ENCODE measurements around the gene DOC2A. TPM values are rescaled to one million over a fixed set of nuclear protein-coding genes. Genes with fewer than 3 reads are reported as not detected.

The DOC2A gene
- total and polyA plus RNA-seq, 8 donors = 0.77 to 5.1 (median 2.9) TPM

DNA sequence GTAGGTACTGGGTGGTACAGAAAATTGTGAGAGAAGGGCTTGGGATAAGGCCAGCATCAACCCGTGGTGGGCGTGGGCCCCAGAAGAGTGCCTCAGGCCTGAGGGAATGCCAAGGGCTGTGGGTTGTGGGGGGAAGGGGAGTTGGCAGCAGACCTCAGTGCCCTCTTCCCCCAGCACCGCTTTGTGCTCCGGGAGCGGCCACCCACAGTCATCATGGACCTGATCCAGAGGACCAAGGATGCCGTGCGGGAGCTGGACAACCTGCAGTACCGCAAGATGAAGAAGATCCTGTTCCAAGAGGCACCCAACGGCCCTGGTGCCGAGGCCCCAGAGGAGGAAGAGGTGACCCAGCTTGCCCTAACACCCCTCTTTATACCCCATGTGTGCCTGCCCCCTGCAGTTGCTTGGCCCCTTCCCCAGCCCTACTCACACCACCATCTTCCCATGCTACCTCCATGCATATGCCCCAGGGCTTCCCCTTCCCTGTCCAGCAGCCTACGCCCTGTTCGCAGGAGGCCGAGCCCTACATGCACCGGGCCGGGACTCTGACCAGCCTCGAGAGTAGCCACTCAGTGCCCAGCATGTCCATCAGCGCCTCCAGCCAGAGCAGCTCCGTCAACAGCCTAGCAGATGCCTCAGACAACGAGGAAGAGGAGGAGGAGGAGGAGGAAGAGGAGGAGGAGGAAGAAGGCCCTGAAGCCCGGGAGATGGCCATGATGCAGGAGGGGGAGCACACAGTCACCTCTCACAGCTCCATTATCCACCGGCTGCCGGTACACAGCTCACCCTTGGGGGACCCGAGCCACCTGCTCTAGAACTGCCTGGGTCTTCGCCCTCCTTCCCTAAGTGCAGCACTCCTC, 28.0 kb downstream of the DOC2A start:
- peaks cover 5 to 24% of the 10 kb centered on the region in 2 donors for H3K4me1 ChIP-seq
- TF ChIP-seq, protein P1, sequence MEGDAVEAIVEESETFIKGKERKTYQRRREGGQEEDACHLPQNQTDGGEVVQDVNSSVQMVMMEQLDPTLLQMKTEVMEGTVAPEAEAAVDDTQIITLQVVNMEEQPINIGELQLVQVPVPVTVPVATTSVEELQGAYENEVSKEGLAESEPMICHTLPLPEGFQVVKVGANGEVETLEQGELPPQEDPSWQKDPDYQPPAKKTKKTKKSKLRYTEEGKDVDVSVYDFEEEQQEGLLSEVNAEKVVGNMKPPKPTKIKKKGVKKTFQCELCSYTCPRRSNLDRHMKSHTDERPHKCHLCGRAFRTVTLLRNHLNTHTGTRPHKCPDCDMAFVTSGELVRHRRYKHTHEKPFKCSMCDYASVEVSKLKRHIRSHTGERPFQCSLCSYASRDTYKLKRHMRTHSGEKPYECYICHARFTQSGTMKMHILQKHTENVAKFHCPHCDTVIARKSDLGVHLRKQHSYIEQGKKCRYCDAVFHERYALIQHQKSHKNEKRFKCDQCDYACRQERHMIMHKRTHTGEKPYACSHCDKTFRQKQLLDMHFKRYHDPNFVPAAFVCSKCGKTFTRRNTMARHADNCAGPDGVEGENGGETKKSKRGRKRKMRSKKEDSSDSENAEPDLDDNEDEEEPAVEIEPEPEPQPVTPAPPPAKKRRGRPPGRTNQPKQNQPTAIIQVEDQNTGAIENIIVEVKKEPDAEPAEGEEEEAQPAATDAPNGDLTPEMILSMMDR (IDR thresholded peaks at IDR 0.05) = no peak
- no peaks in the 10 kb centered on the region for H3K9me3 ChIP-seq
- H3K27me3 ChIP-seq = no peaks in the 10 kb centered on the region
- peaks cover 16 to 100% of the 10 kb centered on the region in 2 donors for H3K36me3 ChIP-seq
- H3K27ac ChIP-seq = no peak overlapping the region
- no peak overlapping the region for H3K4me3 ChIP-seq
- intact Hi-C loops (cut with DNase I) = no loop called here
- DNase-seq = peak in 1 of 4 donors; percentile 69
- no peak for ATAC-seq

- TF ChIP-seq, protein P1 (IDR thresholded peaks at IDR 0.05) = no peak
- ATAC-seq (no peak), DNase-seq (no peak)
- intact Hi-C loops (cut with DNase I) = no loop called here
- Histone ChIP-seq H3K36me3 (peaks cover 5 to 62% of the 10 kb centered on the region in 2 donors), H3K27me3 (no peaks in the 10 kb centered on the region), H3K4me1 (peaks cover 27 to 43% of the 10 kb centered on the region in 2 donors), H3K4me3 (no peak overlapping the region), H3K9me3 (no peaks in the 10 kb centered on the region), H3K27ac (peak overlapping the region in 1 of 2 donors; percentile 91)
Measured at GRCh38 chr16:29978564-29979270, 32.1 kb downstream of the DOC2A start.

DNA sequence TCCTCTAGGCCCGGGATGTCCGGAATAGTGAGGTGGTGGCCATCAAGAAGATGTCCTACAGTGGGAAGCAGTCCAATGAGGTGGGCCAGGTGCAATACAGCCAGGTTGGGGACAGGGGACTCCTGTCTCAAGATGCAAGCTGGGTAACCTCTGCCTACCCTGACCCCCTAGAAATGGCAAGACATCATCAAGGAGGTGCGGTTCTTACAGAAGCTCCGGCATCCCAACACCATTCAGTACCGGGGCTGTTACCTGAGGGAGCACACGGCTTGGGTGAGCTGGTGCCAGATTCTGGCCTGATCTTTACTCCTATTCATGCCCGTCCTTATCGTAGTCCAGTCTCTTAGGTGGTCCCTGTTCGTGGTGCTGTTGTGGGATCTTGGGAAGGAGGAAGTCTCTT, 32.7 kb downstream of the DOC2A start:
- Histone ChIP-seq H3K27ac (peak overlapping the region in 1 of 2 donors; percentile 91), H3K4me3 (no peak overlapping the region), H3K9me3 (no peaks in the 10 kb centered on the region), H3K27me3 (no peaks in the 10 kb centered on the region), H3K36me3 (peaks cover 0 to 56% of the 10 kb centered on the region in 2 donors), H3K4me1 (peaks cover 27 to 45% of the 10 kb centered on the region in 2 donors)
- TF ChIP-seq, protein P1 (IDR thresholded peaks at IDR 0.05) = no peak
- DNase-seq (peak in 1 of 4 donors; percentile 4), ATAC-seq (no peak)
- intact Hi-C loops (cut with DNase I) = no loop called here

GRCh38 chr16:29977063-29977825, 33.6 kb downstream of the DOC2A start:
- DNase-seq = no peak
- TF ChIP-seq, protein P1 (IDR thresholded peaks at IDR 0.05) = no peak
- Histone ChIP-seq H3K27me3 (no peaks in the 10 kb centered on the region), H3K9me3 (no peaks in the 10 kb centered on the region), H3K36me3 (peaks cover 0 to 47% of the 10 kb centered on the region in 2 donors), H3K4me3 (peak overlapping the region in 1 of 2 donors; percentile 97), H3K4me1 (peaks cover 29 to 47% of the 10 kb centered on the region in 2 donors), H3K27ac (peak overlapping the region; percentile 9 to 91)
- intact Hi-C loops (cut with DNase I) = no loop called here
- no peak for ATAC-seq

Data from left lung (tissue), 10 donors.